ENCODE results near the gene CD83.

DNA sequence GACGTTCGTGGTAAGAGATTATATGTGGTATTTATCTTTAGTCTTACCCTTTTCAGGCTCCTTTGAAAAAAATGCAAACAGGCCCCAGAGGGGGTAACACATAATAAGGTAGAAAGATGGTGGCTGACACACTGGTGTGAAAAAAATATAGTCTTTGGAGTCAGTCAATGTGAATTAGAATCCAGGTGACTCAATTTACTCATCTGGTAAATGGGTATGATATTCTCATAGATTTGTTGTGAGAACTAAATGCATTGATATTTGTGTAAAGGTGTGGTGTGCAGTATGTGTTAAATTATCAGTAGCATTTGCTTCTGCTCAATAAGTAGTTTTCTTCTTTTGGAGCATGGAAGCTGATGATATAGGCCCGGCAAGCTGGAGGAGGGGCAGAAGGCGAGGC is 25.7 kb downstream of the CD83 start:
- TF ChIP-seq, protein P1, sequence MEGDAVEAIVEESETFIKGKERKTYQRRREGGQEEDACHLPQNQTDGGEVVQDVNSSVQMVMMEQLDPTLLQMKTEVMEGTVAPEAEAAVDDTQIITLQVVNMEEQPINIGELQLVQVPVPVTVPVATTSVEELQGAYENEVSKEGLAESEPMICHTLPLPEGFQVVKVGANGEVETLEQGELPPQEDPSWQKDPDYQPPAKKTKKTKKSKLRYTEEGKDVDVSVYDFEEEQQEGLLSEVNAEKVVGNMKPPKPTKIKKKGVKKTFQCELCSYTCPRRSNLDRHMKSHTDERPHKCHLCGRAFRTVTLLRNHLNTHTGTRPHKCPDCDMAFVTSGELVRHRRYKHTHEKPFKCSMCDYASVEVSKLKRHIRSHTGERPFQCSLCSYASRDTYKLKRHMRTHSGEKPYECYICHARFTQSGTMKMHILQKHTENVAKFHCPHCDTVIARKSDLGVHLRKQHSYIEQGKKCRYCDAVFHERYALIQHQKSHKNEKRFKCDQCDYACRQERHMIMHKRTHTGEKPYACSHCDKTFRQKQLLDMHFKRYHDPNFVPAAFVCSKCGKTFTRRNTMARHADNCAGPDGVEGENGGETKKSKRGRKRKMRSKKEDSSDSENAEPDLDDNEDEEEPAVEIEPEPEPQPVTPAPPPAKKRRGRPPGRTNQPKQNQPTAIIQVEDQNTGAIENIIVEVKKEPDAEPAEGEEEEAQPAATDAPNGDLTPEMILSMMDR (IDR thresholded peaks at IDR 0.05): no peak
- TF ChIP-seq ZFX (IDR thresholded peaks at IDR 0.05; ENCODE audit: borderline replicate concordance): no peak

All from 22Rv1 (cell line).